Keratinocyte (primary cell): ENCODE data around the gene PCTP.

Experiments
- EZH2 ChIP-seq: IDR thresholded peaks from one replicate; pipeline ENCODE4 v1.6.1; 2012; ENCODE audit warnings: inconsistent platforms, mild to moderate bottlenecking, low read length, moderate library complexity
- TF ChIP-seq, protein P1 (sequence below), 3 experiments: IDR thresholded peaks in 1 of 3; conservative IDR thresholded peaks in 1 of 3; optimal IDR thresholded peaks in 1 of 3; 2 replicates in 2 of 3; 3 replicates in 1 of 3; pipeline versions ENCODE3 to v1.5.1; 2011; ENCODE audit warnings: low read length in 3 of 3, mild to moderate bottlenecking in 3 of 3, moderate library complexity in 2 of 3, control low read depth in 1 of 3, inconsistent platforms in 1 of 3; ENCODE audit not compliant: insufficient read depth in 2 of 3; ENCODE audit errors: extremely low read depth in 1 of 3

DNA sequence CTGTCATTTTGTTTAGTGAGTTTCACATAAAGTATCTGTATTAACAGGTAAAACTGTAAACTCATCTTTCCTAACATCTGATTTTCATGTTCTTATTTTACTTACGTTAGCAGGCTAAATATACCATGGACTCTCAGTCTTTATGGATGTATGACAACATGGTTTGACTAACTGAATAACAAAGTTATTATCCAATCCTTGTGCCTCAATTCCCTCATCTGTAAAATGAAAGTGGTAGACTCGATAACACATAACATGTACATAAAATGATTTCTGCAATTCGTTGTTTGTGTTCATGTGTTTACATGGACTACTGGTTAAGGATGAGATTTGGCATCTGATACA is 9.5 kb upstream of the PCTP start:
- TF ChIP-seq, protein P1, sequence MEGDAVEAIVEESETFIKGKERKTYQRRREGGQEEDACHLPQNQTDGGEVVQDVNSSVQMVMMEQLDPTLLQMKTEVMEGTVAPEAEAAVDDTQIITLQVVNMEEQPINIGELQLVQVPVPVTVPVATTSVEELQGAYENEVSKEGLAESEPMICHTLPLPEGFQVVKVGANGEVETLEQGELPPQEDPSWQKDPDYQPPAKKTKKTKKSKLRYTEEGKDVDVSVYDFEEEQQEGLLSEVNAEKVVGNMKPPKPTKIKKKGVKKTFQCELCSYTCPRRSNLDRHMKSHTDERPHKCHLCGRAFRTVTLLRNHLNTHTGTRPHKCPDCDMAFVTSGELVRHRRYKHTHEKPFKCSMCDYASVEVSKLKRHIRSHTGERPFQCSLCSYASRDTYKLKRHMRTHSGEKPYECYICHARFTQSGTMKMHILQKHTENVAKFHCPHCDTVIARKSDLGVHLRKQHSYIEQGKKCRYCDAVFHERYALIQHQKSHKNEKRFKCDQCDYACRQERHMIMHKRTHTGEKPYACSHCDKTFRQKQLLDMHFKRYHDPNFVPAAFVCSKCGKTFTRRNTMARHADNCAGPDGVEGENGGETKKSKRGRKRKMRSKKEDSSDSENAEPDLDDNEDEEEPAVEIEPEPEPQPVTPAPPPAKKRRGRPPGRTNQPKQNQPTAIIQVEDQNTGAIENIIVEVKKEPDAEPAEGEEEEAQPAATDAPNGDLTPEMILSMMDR (optimal IDR thresholded peaks at IDR 0.05 in 1 of 3, IDR thresholded peaks at IDR 0.05 in 1 of 3, conservative IDR thresholded peaks at IDR 0.05 in 1 of 3; ENCODE audit: extremely low read depth in 1 of 3, insufficient read depth in 2 of 3, low read length in 3 of 3), result no peak
- TF ChIP-seq EZH2, result no peak
